Skin of body (tissue), 2 donors: ENCODE results near the gene PINK1. TPM values are rescaled to one million over a fixed set of nuclear protein-coding genes. Genes with fewer than 3 reads are reported as not detected.

Source experiments
- DNase-seq: peaks from one replicate; lab custom pipeline; 2025; lab: John Stamatoyannopoulos, UW
- total RNA-seq: library from RNA; depleted of rRNA; stranded (reverse); fragments of >200 nt; gene quantifications from one replicate; pipeline ENCODE4 v1.2.3, GENCODE V29; 2014

Gene PINK1
- total RNA-seq, 1 donor from 2014 or later = 33.5 TPM

DNA sequence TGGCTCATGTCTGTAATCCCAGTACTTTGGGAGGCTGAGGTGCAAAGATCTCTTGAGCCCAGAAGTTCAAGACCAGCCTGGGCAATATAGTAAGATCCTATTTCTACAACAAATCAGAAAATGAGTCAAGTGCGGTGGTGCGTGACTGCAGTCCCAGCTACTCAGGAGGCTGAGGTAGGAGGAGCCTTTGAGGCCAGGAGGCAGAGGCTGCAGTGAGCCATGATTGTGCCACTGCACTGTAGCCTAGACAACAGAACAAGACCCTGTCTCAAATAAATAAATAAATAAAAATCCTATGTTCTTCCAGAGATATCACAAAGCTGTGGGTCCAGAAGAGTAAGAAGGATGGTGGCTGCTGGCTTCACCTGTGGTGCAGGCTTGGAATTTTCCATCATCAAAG lies 22.3 kb upstream of the PINK1 start:
- no peak for DNase-seq

DNA sequence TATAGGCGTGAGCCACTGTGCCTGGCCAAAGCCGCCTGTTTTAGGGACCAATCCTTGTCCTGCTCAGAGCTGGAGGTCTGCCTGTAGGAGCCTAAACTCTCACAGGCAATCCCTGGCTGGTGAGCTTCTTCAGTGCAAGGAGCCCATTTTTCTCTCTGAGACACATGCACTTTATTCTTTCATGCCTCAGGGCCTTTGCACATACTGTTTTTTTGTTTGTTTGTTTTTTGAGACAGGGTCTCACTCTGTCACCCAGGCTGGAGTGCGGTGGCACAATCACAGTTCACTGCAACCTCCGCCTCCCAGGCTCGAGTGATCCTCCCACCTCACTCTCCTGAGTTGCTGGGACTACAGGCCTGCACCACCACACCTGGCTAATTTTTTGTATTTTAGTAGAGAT lies 21.6 kb upstream of the PINK1 start:
- no peak for DNase-seq

DNA sequence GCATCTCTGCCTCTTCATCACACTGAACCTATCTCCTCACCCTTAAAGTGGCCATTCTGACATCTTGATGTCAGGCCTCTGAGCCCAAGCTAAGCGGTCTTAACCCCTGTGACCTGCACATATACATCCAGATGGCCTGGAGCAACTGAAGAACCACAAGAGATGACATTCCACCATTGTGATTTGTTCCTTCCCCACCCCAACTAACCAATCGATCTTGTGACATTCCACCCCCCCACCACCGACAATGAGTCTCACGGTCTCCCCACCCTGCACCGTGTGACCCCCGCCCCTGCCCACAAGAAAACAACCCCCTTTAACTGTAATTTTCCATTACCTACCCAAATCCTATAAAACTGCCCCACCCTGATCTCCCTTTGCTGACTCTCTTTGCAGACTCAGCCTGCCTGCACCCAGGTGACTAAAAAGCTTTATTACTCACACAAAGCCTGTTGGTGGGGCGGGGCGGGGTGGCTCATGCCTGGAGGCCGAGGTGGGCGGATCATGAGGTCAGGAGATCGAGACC lies 21.0 kb upstream of the PINK1 start:
- DNase-seq = no peak

DNA sequence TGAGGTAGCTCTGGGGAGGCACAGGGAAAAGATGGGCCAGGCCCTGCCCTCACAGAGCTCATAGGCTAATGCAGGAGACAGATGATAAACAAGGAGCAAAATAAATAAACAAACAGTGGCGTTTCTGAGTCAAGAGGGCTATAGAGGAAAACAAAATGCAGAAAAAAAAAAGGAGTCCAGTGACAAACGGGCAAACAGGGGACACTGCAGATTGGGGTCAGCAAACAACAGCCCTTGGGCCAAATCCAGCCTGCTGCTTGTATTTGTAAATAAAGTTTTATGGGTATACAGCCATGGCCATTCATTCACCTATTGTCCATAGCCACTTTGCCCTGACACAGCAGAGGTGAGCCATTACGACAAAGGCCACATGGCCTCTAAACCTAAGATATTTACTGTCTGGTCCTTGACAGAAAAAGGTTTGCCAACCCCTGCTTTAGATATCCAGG lies 19.1 kb upstream of the PINK1 start:
- DNase-seq = no peak

GRCh38 chr1:20615946-20616846 lies 17.1 kb upstream of the PINK1 start:
- no peak for DNase-seq

- DNase-seq = no peak
Observed at GRCh38 chr1:20616847-20617487, 16.3 kb upstream of the PINK1 start.

DNA sequence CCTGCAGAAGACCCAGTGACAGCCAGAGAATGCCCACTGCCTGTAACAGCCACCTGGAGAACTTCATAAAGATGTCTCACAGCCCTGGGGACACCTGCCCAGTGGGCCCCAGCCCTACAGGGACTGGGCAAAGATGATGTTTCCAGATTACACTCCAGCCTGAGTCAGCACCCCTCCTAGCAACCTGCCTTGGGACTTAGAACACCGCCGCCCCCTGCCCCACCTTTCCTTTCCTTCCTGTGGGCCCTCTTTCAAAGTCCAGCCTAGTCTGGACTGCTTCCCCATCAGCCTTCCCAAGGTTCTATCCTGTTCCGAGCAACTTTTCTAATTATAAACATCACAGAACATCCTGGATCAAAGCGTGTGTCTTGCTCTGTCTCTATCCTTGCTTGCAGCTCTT lies 14.7 kb upstream of the PINK1 start:
- DNase-seq = no peak

- no peak for DNase-seq
Observed at GRCh38 chr1:20619999-20620398, 13.3 kb upstream of the PINK1 start.

GRCh38 chr1:20621012-20621411 lies 12.2 kb upstream of the PINK1 start:
- no peak for DNase-seq

- DNase-seq = no peak
Observed at GRCh38 chr1:20624709-20625108, 8.5 kb upstream of the PINK1 start.

- no peak for DNase-seq
Observed at GRCh38 chr1:20625176-20626097, 7.8 kb upstream of the PINK1 start.

DNA sequence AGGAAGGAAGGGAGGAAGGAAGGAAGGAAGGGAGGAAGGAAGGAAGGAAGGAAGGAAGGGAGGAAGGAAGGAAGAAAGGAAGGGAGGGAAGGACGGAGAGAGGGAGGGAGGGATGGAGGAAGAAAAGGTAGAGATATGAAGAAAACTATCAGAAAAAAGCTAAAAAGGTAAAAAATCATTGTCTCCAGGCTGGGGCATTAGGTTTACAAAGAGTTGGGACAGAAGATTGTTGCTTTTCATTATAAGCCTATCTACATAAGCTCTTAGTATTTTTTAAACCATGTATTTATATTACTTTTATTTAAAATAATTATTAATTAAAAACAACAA lies 7.2 kb upstream of the PINK1 start:
- no peak for DNase-seq

- no peak for DNase-seq
Observed at GRCh38 chr1:20626524-20626923, 6.7 kb upstream of the PINK1 start.

GRCh38 chr1:20630729-20631128 lies 2.5 kb upstream of the PINK1 start:
- DNase-seq = no peak

DNA sequence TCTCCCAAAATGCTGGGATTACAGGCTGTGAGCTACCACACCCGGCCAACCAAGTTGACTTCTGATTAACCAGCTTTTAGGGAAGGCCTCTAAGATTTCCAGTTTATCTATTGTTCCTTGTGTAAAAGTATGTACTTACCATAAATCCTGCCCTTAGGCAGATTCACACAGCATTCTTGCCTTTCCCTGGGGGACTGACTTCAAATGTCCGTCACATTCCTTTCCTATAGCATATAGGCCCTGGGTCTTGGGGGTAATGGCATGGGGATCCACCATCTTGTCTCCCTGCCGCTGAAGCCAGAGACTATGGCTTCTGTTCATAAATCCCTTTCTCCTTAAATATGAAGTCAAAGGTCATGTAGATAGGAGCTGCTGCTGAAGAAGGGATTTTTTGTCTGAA lies 872 bp upstream of the PINK1 start:
- DNase-seq = no peak

DNA sequence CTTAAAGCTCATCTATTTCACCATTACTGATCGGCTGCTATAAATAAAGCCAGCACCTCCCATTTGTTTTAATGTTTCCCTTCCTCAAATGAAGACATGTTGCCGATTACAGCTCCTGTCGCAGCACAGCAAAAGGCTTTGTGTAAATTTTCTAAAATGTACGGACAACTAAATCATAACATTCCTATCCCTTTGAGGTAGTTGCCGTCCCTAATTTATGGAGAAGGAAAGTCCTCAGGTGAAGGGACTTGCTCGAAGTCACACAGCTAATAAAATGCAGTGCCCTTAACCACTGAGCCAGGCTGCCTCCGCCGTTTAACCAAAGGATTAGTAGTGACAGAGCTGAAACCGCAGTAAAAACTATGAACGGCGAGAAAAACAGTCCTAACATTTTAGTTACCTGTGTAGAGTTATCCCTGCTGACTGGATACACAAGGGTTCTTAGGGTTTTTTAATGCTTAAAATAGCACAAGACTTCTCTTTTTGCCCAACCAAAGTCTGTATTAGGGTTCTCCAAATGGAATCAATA lies 871 bp downstream of the PINK1 start:
- peak; percentile 51 for DNase-seq

DNA sequence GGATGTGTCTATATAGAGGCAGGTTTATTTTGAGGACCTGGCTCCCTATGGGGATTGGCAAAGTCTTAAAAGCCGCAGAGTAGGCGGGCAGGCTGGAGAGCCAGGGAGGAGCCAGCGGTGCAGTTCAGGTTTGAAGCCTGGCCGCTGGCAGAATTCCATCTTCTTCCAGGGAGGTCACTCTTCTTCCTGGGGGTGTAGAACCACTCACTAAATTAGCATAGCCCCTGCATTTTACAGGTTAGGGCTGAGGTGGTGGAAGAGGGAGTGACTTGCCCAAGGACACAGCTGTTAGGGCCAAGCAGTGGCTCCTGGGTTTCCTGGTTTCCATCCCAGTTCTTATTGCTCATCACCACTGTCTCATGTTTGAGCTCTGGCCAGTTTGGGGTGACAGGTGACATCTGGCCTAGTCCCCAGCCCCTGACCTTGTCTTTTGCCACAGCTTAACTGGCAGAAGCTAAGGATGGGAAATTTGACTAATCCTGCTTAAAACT lies 1.4 kb downstream of the PINK1 start:
- DNase-seq = no peak

DNA sequence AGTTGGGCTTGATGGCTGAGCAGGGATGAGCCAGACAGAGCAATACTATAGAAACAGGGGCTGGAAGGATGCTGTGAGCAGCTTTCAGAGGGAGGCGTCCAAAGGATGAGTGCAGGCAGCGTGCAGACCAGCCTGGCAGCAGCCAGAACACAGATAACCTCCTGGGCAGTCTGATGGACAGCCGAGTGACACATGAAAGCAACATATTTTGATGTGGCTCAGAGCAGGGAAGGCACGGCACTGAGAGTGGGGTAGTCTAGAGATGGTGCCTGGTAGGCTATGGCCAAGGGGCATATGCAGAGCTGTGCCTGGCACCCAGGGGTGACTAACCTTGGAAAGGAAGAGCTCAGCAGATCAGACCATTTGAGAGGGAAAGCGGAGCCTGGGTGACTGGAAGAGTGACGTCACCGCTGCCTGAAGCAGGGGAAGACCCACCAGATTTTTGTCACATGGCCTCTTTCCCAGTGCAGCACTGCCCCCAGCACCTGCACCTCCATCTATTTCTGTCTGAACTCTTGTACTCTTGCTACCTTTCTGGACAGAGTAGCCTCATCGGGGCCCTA lies 3.6 kb downstream of the PINK1 start:
- no peak for DNase-seq

- DNase-seq = peak; percentile 12
Observed at GRCh38 chr1:20640183-20640597, 6.9 kb downstream of the PINK1 start.

DNA sequence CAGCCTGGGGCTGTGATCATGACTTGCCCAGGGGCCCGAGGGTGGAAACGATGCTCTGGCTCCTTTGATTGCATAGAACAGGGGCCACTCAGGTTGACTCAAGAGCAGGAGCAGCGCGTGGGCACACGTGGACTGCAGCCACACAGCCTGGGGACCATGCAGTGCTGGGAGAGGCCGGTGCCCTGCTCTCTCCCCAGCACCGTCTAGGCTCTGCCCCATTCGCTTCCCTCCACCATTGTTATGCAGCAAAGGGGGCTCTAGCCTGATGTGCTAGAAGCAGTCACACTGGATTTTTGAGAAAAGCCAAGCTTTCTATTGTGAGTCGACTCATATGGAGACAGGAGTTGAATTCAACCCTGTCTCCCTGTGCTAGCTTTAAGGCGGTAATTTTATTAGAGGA lies 8.7 kb downstream of the PINK1 start:
- no peak for DNase-seq

DNA sequence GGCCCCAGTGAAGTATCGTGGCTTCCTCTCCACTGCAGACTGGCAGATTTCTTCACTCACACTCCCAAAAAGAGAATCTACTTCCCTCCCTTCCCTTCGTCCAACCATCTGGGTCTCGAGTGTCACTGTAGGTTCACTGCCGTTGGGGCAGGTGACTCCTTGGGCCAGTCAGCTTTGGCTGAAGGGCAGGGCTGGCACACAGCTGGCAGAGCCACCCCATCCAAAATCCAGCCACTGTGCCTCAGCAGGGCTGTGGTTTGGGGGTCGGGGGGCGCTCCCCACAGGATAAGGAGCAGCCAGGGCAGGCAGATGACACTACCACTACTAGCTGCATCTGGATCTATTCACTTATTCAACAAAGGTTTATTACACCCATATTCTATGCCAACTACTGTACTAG lies 9.8 kb downstream of the PINK1 start:
- DNase-seq = no peak
